GM23338 (cell line): ENCODE data around the gene PSMB8.

Experiments used
- EZH2phosphoT487 ChIP-seq: fragments of 200-600 bp; sonication (generic); IDR thresholded peaks from one replicate; pipeline ENCODE4 v1.8.1; 2018; ENCODE audit warnings: antibody characterized with exemption; ENCODE audit not compliant: unreplicated experiment
- POLR2AphosphoS5 ChIP-seq: IDR thresholded peaks from 2 replicates; pipeline ENCODE4 v1.6.1; 2016; ENCODE audit warnings: antibody characterized with exemption, low read depth
- REST ChIP-seq: IDR thresholded peaks from one replicate; pipeline ENCODE4 v1.6.1; 2018; ENCODE audit warnings: antibody characterized with exemption; ENCODE audit not compliant: unreplicated experiment
- TF ChIP-seq, protein P1 (sequence below), 2 experiments: fragments of 200-600 bp in 1 of 2; sonication (generic) in 1 of 2; conservative IDR thresholded peaks; 2 replicates each; pipeline versions ENCODE4 v1.5.1 to v1.6.1; 2016 to 2017; ENCODE audit warnings: antibody characterized with exemption in 2 of 2, low read depth in 2 of 2, mild to moderate bottlenecking in 2 of 2, moderate library complexity in 1 of 2

DNA sequence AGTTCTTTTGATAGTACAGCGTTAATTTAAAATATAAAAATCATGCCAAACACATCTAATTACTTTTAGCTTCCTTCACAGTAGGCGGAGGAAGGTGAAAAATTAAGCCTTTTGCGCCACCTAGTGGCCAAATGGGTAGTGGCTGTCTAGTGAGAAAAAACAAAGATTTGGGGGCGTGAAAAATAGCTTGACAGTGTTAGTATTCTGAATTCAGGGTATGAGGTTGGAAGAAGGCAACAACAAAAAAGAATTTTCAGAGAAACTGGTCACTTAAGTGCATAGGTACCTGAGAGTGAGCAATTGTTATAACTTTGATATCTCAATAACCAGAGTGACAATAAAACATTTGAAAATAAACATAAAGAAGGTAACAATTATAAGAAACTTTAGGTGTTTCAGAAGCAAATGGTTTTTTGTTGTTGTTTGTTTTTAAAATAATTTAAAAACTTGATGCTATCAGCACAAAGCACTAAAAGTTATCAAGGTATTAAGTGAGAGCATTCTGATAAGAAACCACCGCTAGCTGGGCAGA is 24.5 kb upstream of the PSMB8 start:
- TF ChIP-seq, protein P1, sequence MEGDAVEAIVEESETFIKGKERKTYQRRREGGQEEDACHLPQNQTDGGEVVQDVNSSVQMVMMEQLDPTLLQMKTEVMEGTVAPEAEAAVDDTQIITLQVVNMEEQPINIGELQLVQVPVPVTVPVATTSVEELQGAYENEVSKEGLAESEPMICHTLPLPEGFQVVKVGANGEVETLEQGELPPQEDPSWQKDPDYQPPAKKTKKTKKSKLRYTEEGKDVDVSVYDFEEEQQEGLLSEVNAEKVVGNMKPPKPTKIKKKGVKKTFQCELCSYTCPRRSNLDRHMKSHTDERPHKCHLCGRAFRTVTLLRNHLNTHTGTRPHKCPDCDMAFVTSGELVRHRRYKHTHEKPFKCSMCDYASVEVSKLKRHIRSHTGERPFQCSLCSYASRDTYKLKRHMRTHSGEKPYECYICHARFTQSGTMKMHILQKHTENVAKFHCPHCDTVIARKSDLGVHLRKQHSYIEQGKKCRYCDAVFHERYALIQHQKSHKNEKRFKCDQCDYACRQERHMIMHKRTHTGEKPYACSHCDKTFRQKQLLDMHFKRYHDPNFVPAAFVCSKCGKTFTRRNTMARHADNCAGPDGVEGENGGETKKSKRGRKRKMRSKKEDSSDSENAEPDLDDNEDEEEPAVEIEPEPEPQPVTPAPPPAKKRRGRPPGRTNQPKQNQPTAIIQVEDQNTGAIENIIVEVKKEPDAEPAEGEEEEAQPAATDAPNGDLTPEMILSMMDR (conservative IDR thresholded peaks at IDR 0.05; ENCODE audit: low read depth in 2 of 2), result peak; percentile 90 to 100
- TF ChIP-seq POLR2AphosphoS5, result no peak
- no peak for TF ChIP-seq EZH2phosphoT487
- TF ChIP-seq REST, result no peak
